HUDEP-2 (cell line): ENCODE measurements around the gene PRDM7.
A peak's percentile ranks its signal among the peaks of the same experiment; 100 is the strongest.
"Not testable (repeated sequence)": the region's sequence is repeated elsewhere in the genome, so short reads cannot be mapped to it uniquely, and the experiment has no call there.

Source experiments
- DNase-seq, 76 experiments: peaks; one replicate each; lab custom pipeline; 2025; ENCODE audit not compliant: unreplicated experiment in 76 of 76; lab: John Stamatoyannopoulos, UW

The PRDM7 gene

GRCh38 chr16:90077757-90078578 is 837 bp upstream of the PRDM7 start:
- peak in 21 of 76 experiments; percentile 3 to 68 (median 34) for DNase-seq

- DNase-seq: no peak
Observed at GRCh38 chr16:90072442-90073105, 4.6 kb downstream of the PRDM7 start.

- DNase-seq: no peak
Observed at GRCh38 chr16:90070440-90070839, 6.7 kb downstream of the PRDM7 start.

- DNase-seq: no peak
Observed at GRCh38 chr16:90061437-90061836, 15.7 kb downstream of the PRDM7 start.

GRCh38 chr16:90057738-90058173 is 19.4 kb downstream of the PRDM7 start:
- peak in 52 of 76 experiments; percentile 5 to 61 (median 30) for DNase-seq

- not testable (repeated sequence) for DNase-seq
Observed at GRCh38 chr16:90056521-90056920, 20.6 kb downstream of the PRDM7 start.

GRCh38 chr16:90055371-90055770 is 21.8 kb downstream of the PRDM7 start:
- DNase-seq: no peak

- DNase-seq: no peak
Observed at GRCh38 chr16:90054554-90054953, 22.6 kb downstream of the PRDM7 start.

GRCh38 chr16:90053902-90054500 is 23.1 kb downstream of the PRDM7 start:
- DNase-seq: no peak

GRCh38 chr16:90050969-90051368 is 26.2 kb downstream of the PRDM7 start:
- no peak for DNase-seq

GRCh38 chr16:90048737-90049330 is 28.3 kb downstream of the PRDM7 start:
- no peak for DNase-seq

GRCh38 chr16:90048347-90048722 is 28.8 kb downstream of the PRDM7 start:
- no peak for DNase-seq

GRCh38 chr16:90047714-90048346 is 29.3 kb downstream of the PRDM7 start:
- no peak for DNase-seq

GRCh38 chr16:90046971-90047713 is 30.0 kb downstream of the PRDM7 start:
- peak in 1 of 76 experiments; percentile 6 for DNase-seq

GRCh38 chr16:90046122-90046970 is 30.8 kb downstream of the PRDM7 start:
- no peak for DNase-seq

GRCh38 chr16:90044111-90044551 is 33.0 kb downstream of the PRDM7 start:
- DNase-seq: no peak

- no peak for DNase-seq
Observed at GRCh38 chr16:90043526-90043925, 33.6 kb downstream of the PRDM7 start.

- DNase-seq: no peak
Observed at GRCh38 chr16:90042946-90043514, 34.1 kb downstream of the PRDM7 start.
